ENCODE measurements around the gene ZBTB33. TPM values are rescaled to one million over a fixed set of nuclear protein-coding genes. Genes with fewer than 3 reads are reported as not detected.

Gene ZBTB33
- total and polyA plus RNA-seq, 2 of the 13 experiments (the other 11 are each of a cell fraction or from before 2014, with no cell fraction given): 6.5 to 20.2 TPM

- TF ChIP-seq ZNF318 (CRISPR knock-in tag; IDR thresholded peaks at IDR 0.05): no peak
- TF ChIP-seq ZNF138 (CRISPR knock-in tag; IDR thresholded peaks at IDR 0.05; ENCODE audit: low read depth): no peak
- peak; percentile 61; the same call in 1 of the 2 replicates for TF ChIP-seq NCOA2 (CRISPR knock-in tag; IDR thresholded peaks at IDR 0.05)
- TF ChIP-seq ZFP91 (CRISPR knock-in tag; IDR thresholded peaks at IDR 0.05; ENCODE audit: borderline replicate concordance): no peak; the same call in 1 of the 2 replicates
- TF ChIP-seq ZNF33B (CRISPR knock-in tag; IDR thresholded peaks at IDR 0.05): no peak
- peak; percentile 72 for TF ChIP-seq NCOR1 (IDR thresholded peaks at IDR 0.05; ENCODE audit: borderline replicate concordance, low read length)
- TF ChIP-seq POLR2AphosphoS5 (IDR thresholded peaks at IDR 0.05; ENCODE audit: low read depth, low read length): no peak
- no peak for TF ChIP-seq ZNF333 (CRISPR knock-in tag; IDR thresholded peaks at IDR 0.05; ENCODE audit: borderline replicate concordance)
- TF ChIP-seq TBP (CRISPR knock-in tag; IDR thresholded peaks at IDR 0.05): no peak
- no peak for TF ChIP-seq ZNF382 (CRISPR knock-in tag; IDR thresholded peaks at IDR 0.05; ENCODE audit: borderline replicate concordance)
- TF ChIP-seq ZNF780A (CRISPR knock-in tag; IDR thresholded peaks at IDR 0.05): no peak
- TF ChIP-seq PHF21A (CRISPR knock-in tag; IDR thresholded peaks at IDR 0.05): peak; percentile 78; the same call in 1 of the 2 replicates
- no peak for TF ChIP-seq THYN1 (CRISPR knock-in tag; IDR thresholded peaks at IDR 0.05; ENCODE audit: borderline replicate concordance, low read depth)
Observed at GRCh38 chrX:120286733-120287512, 36.3 kb downstream of the ZBTB33 start (continued).

Measured in HepG2 (cell line).